GM19467 (cell line): ENCODE data around the gene UBL7.
"Not testable (repeated sequence)": the region's sequence is repeated elsewhere in the genome, so short reads cannot be mapped to it uniquely, and the experiment has no call there.

Experiments
- ATAC-seq: cut with Tn5 transposase; IDR thresholded peaks from one replicate; pipeline ENCODE4 v1.9.1; 2021; ENCODE audit warnings: mild to moderate bottlenecking, moderate library complexity; ENCODE audit not compliant: unreplicated experiment

UBL7 gene

GRCh38 chr15:74460871-74461846 is at the start of gene UBL7:
Gene UBL7 (minus strand): TSS chr15:74461160. CDS start chr15:74458867, 2,293 bp downstream.
- peak; percentile 75 for ATAC-seq

GRCh38 chr15:74506515-74506840 is 45.5 kb upstream of the UBL7 start:
- no peak for ATAC-seq

- ATAC-seq = no peak
Observed at GRCh38 chr15:74505837-74506514, 45.0 kb upstream of the UBL7 start.

GRCh38 chr15:74504836-74505235 is 43.9 kb upstream of the UBL7 start:
- no peak for ATAC-seq

GRCh38 chr15:74504418-74504817 is 43.5 kb upstream of the UBL7 start:
- no peak for ATAC-seq

- no peak for ATAC-seq
Observed at GRCh38 chr15:74502301-74502700, 41.3 kb upstream of the UBL7 start.

- ATAC-seq = no peak
Observed at GRCh38 chr15:74500401-74500800, 39.4 kb upstream of the UBL7 start.

GRCh38 chr15:74499366-74499765 is 38.4 kb upstream of the UBL7 start:
- ATAC-seq = no peak

GRCh38 chr15:74497584-74497983 is 36.6 kb upstream of the UBL7 start:
- ATAC-seq = no peak

- no peak for ATAC-seq
Observed at GRCh38 chr15:74496648-74497047, 35.7 kb upstream of the UBL7 start.

- ATAC-seq = no peak
Observed at GRCh38 chr15:74490339-74490689, 29.4 kb upstream of the UBL7 start.

GRCh38 chr15:74489518-74490338 is 28.8 kb upstream of the UBL7 start:
- no peak for ATAC-seq

GRCh38 chr15:74488776-74489175 is 27.8 kb upstream of the UBL7 start:
- no peak for ATAC-seq

GRCh38 chr15:74482661-74483060 is 21.7 kb upstream of the UBL7 start:
- no peak for ATAC-seq

GRCh38 chr15:74480364-74480763 is 19.4 kb upstream of the UBL7 start:
- ATAC-seq = not testable (repeated sequence)

GRCh38 chr15:74471621-74472020 is 10.7 kb upstream of the UBL7 start:
- not testable (repeated sequence) for ATAC-seq

GRCh38 chr15:74470631-74471395 is 9.9 kb upstream of the UBL7 start:
- ATAC-seq = no peak

- ATAC-seq = no peak
Observed at GRCh38 chr15:74468341-74469032, 7.5 kb upstream of the UBL7 start.

- no peak for ATAC-seq
Observed at GRCh38 chr15:74466570-74466969, 5.6 kb upstream of the UBL7 start.

GRCh38 chr15:74464897-74465296 is 3.9 kb upstream of the UBL7 start:
- no peak for ATAC-seq
